GM21381 (cell line): ENCODE data around the gene CYP51A1.
"Not testable (repeated sequence)": the region's sequence is repeated elsewhere in the genome, so short reads cannot be mapped to it uniquely, and the experiment has no call there.

Experiments
- ATAC-seq: cut with Tn5 transposase; IDR thresholded peaks from one replicate; pipeline ENCODE4 v1.9.1; 2021; ENCODE audit warnings: mild to moderate bottlenecking, moderate library complexity; ENCODE audit not compliant: unreplicated experiment

CYP51A1 gene

DNA sequence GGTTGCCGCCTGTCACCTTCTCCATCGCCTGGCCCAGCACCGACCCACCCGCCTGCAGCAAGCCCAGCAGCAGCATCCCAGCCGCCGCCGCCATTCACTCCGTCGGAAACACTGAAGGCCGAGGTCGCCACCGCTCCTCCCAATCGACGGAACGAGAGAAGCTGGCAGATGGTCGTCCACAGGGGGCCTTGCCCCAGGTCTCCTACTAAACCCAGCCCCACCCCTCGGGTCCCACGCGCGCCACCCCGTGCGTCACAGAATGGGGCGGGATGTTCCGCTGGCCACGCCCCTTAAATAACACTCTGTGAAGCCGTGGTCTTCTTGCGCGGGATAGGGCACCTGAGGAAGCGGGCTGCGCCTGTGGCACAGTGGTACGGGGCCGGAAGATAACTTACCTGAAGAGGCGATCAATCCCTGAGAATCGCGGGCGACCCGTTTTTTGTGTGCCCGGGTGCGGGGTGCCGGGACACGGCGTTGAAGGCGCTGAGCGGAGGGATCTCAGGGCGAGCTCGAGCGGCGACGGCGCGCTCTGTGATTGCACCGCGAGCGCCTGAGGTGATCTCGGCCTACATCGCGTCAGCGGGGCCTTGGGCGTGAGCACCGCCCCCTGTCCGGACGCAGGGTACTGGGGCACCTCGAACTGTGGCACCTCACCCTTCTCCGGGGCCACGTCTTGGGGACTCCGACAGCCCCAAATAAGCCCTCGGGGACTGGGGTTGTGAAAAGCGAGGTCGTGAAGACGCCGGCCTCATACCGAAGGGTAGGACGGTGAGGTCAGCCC lies at the start of gene CYP51A1:
TSS of gene CYP51A1 (minus strand) at position 207 of the 781 bp plus-strand sequence. CDS start at position 94, 113 bp downstream.
- peak; percentile 86 for ATAC-seq

DNA sequence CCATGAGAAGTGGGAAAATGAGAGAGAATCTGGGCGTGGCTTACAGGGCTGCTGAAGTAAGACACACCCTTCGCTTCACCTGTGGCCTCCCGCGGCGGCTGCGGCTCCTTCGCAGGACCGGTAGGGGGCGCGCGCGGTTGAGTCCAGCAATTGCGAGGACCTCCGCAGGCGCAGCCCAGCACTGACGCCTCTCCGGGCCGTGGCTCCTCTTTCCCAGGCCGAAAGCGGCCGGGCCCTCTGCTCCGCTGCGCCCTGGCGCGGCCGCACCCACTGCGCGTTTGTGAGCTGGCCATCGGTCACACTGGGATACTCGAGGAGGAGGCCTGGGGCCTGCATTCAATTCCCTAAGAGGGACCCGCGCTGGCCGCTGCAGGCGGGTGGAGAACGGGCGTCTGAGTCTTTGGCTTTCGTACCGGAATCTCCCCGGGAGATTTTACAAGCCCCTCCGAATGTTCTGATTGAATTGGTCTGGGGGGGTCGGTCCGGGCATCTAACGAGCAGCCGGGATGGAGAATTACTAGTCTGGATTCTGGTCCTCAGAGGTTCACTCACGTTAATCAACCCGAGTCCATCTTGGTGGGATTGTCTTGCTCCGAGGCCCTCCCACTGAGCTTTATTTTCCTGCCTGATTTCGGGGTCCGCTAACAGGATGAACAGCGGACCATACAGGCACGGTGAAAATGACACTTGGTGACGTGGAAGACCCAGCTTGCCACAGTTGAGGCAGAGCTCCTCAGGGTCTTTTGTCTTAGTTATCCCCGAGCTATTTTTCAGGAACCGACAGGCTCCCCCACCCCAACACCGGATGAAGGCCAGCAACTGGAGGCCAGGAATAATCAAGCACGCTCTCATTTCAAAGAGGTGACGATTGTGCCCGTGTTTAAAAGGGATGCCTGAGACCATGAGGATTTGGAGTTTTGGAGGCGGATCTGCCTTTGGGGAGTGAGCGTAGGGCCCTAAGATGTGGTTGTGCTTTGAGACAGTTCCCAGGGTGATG lies 44.9 kb upstream of the CYP51A1 start, which contains the start of gene LRRD1:
TSS of gene LRRD1 (minus strand) at position 215 of the 997 bp plus-strand sequence. CDS start 13,940 bp downstream, outside the sequence.
- ATAC-seq = peak; percentile 100

DNA sequence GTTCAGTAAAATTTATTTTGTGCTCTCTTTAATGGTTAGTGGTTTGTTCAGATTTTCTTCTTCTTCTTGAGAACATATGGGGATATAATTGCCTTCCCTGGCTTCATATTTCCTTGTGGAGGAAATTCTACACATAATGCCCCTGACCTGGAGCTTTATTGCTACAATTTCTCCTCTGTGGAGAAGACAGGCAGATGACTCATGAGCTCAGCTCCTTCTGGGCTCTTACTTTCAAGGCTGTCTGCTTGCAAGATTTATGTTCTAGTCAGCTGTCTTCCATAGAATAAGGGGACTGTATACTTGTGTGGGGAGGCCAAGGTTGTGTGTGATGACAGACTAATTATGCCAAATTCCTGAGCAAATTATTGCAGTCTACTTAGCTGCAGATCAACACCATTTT lies 43.1 kb upstream of the CYP51A1 start:
- no peak for ATAC-seq

DNA sequence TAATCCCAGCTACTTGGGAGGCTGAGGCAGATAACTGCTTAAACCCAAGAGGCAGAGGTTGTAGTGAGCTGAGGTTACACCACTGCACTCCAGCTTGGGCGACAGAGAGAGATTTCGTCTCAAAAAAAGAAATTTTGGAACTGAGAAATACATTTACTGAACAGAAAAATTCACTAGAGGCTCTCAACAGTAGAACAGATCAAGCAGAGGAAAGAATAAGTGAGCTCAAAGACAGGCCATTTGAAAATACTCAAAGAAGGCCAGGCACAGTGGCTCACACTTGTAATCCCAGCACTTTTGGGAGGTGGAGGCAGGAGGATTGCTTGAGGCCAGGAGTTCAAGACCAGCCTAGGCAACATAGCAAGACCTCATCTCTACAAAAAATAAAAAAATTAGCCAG lies 35.3 kb upstream of the CYP51A1 start:
- not testable (repeated sequence) for ATAC-seq

DNA sequence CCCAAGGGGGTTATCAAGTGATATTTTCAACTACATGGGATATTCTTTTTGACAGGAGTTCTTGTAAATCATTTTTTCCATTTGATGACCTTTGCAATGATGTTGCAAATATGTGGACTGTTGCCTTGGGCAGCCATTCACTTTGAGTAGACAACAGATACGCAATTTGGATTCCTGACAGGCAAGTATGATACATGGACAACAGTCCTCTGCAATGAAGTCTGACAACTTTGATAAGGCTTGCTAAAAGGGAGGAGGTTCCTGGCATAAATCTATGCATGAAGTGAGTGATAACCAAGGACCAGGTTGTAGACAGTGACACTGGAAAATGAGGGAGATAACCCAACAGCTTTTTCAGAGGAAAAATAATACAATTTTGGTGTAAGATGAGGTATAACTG lies 27.0 kb upstream of the CYP51A1 start:
- no peak for ATAC-seq

DNA sequence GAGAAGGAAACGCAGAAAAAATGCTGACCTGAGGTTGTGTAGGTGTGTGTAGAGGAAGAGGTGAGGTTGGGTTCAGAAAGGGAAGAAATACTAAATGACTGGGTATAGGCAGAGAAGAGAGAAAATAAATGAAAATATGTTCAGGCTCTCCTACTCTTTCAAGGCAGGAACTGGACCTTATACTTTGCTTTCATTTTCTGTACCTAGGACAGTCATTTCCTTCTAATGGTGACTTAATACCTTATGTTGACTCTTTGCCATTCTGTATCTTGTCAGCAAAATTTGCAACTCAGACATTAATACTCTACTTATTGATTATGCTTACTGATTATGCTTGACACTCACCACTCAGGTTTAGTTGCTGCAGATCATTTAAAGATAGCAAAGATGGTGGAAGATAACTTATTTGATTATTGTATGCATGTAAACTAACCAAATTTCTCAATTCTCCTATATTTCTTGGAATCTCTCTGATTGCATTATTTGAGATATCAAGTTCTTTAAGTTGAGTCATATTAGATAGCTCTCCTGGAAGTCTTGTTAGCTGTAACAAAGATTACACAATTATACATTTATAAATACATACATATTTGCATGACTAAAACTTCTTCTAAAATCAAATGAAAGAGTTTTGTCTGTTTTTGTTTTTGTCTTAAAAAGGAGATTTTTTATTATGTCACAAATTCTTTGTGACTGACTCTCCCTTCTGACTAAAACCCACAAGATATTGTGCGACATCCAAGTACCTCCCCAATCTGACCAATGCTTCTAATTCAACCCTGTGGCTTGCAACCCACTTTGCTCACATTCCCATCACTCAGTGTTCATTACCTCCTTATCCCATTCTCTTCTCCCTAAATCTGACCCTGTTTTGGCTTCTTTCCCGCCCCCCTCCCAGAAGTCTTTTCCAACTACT lies 24.6 kb upstream of the CYP51A1 start:
- ATAC-seq = peak; percentile 65

DNA sequence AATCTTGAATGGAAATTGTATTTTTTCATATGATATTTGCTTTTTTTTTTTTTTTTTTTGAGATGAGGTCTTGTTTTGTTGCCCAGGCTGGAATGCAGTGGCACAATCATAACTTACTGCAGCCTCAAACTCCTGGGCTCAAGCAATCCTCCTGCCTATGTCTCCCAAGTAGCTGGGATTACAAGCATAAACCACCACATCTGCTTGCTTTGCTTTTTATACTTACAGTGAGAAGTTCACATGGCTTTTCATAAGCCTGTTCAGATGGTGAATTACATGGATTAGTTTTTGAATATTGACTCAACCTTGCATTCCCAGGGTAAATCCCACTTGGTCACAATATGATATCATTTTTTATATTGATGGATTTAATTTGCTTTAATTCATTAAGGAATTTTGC lies 22.7 kb upstream of the CYP51A1 start:
- ATAC-seq = no peak

DNA sequence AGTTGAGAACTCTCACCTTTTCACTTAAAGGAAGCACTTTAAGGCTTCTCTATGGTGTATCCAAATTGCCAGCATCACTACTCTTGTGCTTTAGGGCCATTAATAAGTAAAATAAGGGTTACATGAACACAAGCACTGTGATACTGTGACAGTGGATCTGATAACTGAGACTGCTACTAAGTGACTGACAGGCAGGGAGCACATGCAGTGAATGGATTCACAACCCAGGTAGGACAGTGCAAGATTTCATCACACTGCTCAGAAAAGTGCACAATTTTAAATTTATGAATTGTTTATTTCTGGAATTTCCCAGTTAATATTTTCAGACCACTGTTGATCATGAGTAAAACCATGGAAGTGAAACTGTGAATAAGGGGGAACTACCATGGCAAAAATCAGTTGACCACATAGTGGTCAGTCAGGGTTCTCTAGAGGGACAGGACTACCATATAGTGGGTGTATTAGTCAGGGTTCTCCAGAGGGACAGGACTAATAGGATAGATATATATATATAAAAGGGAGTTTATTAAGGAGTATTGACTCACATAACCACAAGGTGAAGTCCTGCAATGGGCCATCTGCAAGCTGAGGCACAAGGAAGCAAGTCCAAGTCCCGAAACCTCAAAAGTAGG lies 20.9 kb upstream of the CYP51A1 start:
- no peak for ATAC-seq

DNA sequence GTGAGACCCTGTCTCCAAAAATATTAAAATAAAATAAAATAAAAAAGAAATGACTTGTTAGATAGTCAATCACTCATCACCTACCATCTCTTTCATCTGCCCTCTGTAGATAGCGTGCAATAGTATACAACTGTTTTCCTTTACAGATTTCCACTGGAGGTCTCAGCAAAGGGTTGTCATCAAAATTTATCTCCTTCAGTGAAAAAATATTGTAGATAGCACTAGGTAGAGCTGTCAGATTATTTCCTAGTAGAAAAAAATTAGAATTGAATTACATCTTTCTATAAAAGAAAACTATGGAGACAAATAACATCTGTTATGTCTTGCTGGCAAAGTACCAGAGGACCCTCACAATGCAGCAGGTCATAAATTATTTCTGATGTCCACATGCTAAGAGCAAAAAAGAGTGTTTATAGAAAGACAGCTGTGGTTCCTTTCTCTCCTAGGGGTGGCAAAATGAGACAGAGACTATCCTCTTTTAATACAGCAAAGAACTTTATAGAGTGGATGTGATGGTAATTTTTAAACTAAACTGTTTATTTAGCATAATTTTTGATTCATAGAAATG lies 16.3 kb upstream of the CYP51A1 start:
- ATAC-seq = no peak

DNA sequence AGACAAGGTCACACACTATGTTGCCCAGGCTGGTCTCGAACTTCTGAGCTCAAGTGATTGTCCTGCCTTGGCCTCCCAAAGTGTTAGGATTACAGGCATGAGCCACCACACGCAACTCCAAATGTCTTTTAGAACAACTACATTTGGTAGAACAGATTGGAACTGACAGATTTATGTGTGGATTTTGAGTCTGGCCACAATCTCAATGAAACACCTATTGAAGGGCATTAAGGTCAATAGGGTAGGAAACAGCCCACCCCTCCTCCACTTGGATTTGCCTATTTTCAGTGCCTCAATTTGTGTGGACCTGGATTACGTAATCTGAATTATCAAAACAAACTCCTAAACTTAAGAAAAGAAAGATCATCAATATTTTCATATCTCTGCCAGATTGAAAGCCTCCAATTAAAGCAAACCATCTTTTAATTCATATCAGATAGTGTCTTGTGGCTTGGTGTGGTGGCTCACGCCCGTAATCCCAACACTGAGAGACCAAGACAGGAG lies 15.5 kb upstream of the CYP51A1 start:
- ATAC-seq = no peak

DNA sequence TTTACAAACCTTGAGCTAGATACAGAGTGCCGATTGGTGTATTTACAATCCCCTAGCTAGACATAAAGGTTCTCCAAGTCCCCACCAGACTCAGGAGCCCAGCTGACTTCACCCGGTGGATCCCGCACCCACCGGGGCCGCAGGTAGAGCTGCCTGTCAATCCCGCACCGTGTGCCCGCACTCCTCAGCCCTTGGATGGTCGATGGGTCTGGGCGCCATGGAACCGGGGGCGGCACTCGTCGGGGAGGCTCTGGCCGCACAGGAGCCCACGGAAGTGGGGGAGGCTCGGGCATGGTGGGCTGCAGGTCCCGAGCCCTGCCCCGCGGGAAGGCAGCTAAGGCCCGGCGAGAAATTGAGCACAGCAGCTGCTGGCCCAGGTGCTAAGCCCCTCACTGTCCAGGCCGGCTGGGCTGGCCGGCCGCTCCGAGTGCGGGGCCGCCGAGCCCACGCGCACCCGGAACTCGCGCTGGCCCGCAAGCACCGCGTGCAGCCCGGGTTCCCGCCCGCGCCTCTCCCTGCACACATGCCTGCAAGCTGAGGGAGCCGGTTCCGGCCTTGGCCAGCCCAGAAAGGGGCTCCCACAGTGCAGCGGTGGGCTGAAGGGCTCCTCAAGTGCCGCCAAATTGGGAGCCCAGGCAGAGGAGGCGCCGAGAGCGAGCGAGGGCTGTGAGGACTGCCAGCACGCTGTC lies 9.1 kb upstream of the CYP51A1 start:
- not testable (repeated sequence) for ATAC-seq

DNA sequence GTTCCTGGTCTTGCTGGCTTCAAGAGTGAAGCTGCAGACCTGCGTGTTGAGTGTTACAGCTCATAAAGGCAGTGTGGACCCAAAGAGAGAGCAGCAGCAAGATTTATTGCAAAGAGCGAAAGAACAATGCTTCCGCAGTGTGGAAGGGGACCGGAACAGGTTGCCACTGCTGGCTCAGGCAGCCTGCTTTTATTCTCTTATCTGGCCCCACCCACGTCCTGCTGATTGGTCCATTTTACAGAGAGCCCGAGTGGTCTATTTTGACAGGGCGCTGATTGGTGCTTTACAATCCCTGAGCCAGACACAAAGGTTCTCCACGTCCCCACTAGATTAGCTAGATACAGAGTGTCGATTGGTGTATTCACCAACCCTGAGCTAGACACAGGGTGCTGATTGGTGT lies 8.5 kb upstream of the CYP51A1 start:
- ATAC-seq = not testable (repeated sequence)

DNA sequence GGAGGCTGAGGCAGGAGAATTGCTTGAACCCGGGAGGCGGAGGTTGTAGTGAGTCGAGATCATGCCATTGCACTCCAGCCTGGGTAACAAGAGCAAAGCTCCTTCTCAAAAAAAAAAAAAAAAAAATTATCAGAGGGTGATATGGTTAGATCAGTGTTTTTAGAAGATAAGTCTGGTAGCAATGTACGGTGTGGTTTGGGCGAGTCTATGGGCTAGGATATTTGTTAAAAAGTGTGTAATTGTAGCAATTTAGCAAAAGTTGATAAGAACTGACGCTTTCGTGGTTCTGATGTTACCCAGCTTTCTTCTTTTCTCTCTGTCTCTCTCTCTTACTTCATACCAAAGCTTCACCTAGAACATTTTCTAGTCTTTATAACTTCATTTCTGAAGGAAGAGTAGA lies 6.9 kb upstream of the CYP51A1 start:
- ATAC-seq = no peak

DNA sequence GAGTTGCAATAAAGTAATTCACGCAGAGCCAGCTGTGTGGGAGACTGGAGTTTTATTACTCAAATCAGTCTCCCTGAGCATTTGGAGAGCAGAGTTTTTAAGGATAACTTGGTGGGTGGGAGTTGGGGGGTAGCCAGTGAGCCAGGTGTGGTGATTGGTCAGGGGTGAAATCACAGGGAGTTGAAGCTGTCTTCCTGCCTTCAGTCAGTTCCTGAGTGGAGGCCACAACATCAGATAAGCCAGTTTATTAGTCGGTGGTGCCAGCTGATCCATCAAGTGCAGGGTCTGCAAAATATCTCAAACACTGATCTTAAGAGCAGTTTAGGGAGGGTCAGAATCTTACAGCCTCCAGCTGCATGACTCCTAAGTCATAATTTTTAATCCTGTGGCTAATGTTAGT lies 3.3 kb upstream of the CYP51A1 start:
- ATAC-seq = no peak

DNA sequence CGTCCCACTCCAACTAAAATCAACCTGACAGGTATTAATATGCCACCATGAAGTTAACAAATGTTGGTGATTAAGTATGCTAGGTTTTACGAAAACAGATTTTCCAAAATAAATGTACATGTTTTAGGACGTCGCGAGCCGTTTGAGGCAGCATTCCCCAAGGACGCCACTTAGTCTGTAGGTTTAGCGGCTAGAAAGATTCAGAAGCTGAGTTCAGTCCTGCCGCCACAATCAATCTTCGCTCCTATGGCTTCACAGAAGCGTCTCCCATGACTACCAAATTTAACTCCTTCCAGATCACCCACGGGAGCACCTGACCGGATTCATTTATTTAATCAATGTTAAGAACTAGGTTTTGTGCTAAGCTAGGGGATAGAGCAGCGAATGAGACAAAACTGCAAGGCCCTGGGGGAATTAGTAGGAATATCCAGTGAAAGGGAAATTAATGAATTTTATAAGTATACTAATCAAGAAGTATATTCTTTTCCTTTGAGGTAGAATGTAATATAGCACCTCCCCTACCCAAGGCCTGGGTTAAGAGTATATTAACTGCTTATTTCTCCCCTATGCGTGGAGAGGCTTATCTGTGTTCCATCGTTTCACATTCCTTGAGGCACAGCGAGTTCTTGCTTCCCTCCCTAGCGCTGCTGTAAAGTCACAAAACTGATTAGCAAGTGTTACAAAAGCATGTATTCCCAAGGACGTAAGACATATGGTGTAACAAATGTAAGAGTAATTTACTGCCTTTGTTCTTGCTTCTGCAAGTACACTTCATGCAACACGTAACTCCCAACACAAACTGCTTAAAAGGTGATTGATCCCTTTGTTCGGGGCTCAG lies 994 bp upstream of the CYP51A1 start:
- ATAC-seq = no peak

DNA sequence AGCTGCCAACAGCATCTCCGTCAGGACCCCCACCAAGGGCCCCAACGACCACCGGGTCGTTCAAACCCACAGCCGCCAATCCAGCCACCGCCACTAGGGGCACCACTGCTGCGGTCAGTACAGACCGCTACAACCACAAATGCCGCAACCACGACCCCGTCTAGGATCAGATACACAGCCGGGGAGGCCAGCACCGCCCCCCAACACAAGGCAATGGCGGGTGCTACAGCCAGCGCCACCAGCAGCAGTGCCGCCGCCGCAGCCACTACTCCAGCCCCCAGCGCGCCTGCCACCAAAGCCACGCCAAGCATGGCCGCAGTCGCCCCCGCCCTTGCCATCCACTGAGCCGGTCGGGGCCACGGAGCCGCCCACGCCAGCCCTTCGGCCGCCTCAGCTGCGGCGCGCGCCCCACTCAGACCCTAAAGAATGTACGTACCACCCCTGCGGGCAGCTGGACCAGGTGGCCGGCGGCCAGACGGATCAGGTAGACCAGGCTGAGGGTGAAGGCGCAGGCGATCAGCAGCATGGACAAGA lies 473 bp downstream of the CYP51A1 start:
- ATAC-seq = peak; percentile 28

DNA sequence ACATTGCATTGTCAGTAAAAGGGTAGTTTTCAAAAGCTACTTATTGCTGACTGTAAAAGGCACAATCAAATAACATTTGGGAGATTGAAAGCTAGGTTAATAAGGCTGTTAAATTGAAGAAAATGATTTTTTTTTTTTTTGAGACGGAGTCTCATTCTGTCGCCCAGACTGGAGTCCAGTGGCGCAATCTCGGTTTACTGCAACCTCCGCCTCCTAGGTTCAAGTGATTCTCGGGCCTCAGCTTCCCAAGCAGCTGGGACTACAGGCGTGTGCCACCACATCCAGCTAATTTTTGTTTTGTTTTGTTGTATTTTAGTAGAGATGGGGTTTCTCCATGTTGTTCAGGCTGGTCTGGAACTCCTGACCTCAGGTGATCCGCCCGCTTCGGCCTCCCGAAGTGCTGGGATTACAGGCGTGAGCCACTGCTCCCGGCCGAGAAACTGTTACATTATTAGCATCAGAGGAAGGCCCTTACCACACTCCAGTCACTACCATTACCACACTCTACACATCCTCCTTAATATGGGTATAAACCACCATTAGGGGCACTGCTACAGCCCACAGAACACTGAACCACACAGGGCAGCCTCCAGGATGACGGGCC lies 1.0 kb downstream of the CYP51A1 start:
- ATAC-seq = peak; percentile 13
